WERI-Rb-1 (cell line): ENCODE measurements around the gene CD52.

Experiments
- DNase-seq: peaks from one replicate; pipeline ENCODE4 v3.0.0-alpha.2; 2020
- H3K27ac ChIP-seq: fragments of 250-450 bp; sonication (Bioruptor Pico); 2 replicates; pipeline ENCODE4 v1.5.1; 2020; ENCODE audit warnings: mild to moderate bottlenecking, moderate library complexity
- H3K27me3 ChIP-seq: fragments of 250-450 bp; sonication (Bioruptor Pico); 2 replicates; pipeline ENCODE4 v1.5.1; 2021; ENCODE audit warnings: mild to moderate bottlenecking, low read depth, moderate library complexity; ENCODE audit not compliant: insufficient read depth, severe bottlenecking
- H3K36me3 ChIP-seq: fragments of 250-450 bp; sonication (Bioruptor Pico); 2 replicates; pipeline ENCODE4 v1.5.1; 2020; ENCODE audit warnings: mild to moderate bottlenecking, moderate library complexity
- H3K4me3 ChIP-seq: 2 replicates; pipeline ENCODE4 v1.5.1; 2011; ENCODE audit warnings: low read depth, mild to moderate bottlenecking, control low read depth, low read length
- H3K9me3 ChIP-seq: fragments of 250-450 bp; sonication (Bioruptor Pico); 2 replicates; pipeline ENCODE4 v1.5.1; 2021; ENCODE audit warnings: mild to moderate bottlenecking, moderate library complexity; ENCODE audit not compliant: severe bottlenecking
- TF ChIP-seq, protein P1 (sequence below): IDR thresholded peaks from 2 replicates; pipeline ENCODE4 v1.5.1; 2011; ENCODE audit warnings: low read depth, mild to moderate bottlenecking, control low read depth, inconsistent platforms, low read length

The CD52 gene

DNA sequence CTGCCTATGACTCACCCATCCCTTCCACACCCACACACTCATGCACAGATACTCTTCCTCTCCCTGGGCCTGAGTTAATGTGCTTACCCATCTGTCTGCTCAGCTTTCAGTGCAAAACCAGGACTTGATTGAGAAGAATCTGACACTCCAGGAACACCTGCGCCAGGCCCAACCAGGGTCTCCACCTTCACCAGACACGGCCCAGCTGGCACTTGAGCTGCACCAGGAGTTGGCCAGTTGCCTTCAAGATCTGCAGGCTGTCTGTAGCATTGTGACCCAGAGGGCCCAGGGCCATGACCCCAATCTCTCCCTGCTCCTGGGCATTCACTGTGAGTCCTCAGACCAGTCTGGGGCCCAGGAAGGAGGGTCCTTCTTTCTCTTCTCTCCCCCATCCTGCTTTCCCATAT, 41.3 kb upstream of the CD52 start:
- peaks cover 75% of the 10 kb centered on the region for H3K36me3 ChIP-seq
- no peaks in the 10 kb centered on the region for H3K9me3 ChIP-seq
- DNase-seq: no peak
- TF ChIP-seq, protein P1, sequence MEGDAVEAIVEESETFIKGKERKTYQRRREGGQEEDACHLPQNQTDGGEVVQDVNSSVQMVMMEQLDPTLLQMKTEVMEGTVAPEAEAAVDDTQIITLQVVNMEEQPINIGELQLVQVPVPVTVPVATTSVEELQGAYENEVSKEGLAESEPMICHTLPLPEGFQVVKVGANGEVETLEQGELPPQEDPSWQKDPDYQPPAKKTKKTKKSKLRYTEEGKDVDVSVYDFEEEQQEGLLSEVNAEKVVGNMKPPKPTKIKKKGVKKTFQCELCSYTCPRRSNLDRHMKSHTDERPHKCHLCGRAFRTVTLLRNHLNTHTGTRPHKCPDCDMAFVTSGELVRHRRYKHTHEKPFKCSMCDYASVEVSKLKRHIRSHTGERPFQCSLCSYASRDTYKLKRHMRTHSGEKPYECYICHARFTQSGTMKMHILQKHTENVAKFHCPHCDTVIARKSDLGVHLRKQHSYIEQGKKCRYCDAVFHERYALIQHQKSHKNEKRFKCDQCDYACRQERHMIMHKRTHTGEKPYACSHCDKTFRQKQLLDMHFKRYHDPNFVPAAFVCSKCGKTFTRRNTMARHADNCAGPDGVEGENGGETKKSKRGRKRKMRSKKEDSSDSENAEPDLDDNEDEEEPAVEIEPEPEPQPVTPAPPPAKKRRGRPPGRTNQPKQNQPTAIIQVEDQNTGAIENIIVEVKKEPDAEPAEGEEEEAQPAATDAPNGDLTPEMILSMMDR: no peak
- no peak overlapping the region for H3K4me3 ChIP-seq
- no peaks in the 10 kb centered on the region for H3K27me3 ChIP-seq
- no peak overlapping the region for H3K27ac ChIP-seq

DNA sequence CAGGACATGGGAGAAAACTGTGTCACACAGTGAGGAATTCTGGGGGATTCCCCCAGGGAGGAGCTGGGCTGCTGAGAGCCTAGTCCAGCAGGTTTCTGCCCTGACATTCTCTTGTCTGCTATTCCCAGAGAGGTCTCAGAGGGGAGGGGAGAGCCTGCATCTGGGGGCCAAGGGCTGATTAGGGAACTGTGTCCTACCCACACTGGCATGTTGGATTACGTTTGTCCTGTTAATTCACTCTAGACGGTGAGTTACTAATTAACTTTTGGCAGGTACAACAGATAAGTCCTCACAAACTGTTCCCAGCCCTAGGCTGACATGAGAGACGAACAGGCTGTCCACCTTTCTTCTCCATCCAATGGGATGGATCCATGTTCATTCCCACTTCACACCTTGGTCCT, 40.5 kb upstream of the CD52 start:
- TF ChIP-seq, protein P1: no peak
- no peaks in the 10 kb centered on the region for H3K9me3 ChIP-seq
- H3K27ac ChIP-seq: peak overlapping the region; percentile 88
- no peak for DNase-seq
- H3K4me3 ChIP-seq: no peak overlapping the region
- peaks cover 66% of the 10 kb centered on the region for H3K36me3 ChIP-seq
- H3K27me3 ChIP-seq: no peaks in the 10 kb centered on the region

DNA sequence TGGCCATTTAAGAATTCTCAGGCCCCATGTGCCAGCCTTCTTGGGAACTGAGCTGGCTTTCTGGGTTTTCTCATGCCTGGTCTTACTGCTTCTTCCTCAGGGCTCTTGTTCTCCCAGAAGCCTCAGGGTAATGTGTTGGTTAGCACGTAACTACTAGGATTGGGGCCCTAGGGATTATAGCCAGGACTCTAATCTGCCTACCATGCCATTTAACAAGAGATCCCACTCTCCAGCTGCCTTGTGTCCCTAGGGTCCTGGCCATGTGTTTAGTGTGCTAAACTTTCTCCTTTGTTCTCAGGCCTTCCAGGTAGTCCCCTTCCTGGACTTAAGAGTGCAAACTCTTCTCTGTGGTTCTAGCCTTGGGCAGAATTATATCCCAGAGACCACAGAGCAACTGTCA, 40.0 kb upstream of the CD52 start:
- Histone ChIP-seq H3K27me3 (no peaks in the 10 kb centered on the region), H3K9me3 (no peaks in the 10 kb centered on the region), H3K36me3 (peaks cover 64% of the 10 kb centered on the region), H3K4me3 (no peak overlapping the region), H3K27ac (peak overlapping the region; percentile 88)
- TF ChIP-seq, protein P1: no peak
- peak; percentile 43 for DNase-seq

DNA sequence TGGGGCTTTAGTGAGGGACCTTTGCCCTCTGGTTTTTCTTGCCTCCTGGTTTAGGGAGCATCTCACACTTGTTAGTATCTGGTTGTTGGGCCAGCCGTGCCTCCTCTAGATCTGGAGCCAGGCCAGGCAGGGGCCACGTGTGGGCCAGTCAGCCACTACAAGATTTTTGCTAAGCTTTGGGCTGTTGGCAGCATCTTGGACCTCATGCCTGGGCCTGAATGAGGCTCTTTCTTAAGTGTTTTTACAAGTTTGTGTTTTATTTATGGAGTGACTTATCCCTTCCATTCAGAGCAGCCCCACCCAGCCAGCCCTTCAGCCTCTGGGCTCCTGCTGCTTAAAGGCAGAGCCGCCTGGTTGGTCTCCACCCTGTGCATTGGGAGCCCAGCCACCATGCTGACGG, 39.5 kb upstream of the CD52 start:
- peak overlapping the region; percentile 88 for H3K27ac ChIP-seq
- DNase-seq: no peak
- H3K4me3 ChIP-seq: no peak overlapping the region
- H3K36me3 ChIP-seq: peaks cover 58% of the 10 kb centered on the region
- H3K27me3 ChIP-seq: no peaks in the 10 kb centered on the region
- H3K9me3 ChIP-seq: no peaks in the 10 kb centered on the region
- TF ChIP-seq, protein P1: no peak

DNA sequence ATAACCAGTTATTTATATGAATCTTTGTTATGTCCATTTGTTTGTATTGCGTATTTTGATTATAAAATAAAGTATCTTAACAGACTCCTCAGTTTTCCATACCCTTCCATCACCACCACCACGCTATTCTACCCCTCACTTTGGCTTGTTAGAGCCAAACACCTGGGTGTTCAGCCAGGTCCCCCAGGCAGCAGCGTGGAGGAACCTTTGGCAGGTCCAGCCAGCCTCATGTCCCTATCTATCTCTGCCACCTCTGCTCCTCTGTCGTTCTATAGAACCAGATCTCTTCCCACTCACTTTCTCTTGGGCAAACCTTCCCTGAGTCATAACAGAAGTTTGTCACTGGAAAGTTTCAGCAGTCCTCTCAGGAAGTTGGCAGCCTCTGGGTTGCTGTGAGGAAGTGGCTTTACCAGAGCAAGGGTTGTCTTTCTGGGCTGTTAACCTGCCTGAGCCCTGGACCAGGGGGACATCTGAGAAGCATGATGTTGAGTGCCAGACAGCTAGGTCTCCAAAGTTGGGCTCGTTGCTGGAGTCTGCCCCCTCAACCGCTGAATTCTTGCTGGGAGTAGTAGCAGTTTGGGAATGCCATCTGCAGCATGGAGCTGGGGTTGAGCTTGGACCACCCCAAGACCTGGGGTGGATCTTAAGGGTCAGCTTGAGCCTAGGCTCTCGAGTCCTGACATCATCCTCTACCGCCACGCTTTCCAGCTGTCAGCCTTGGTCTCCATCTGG, 38.9 kb upstream of the CD52 start:
- Histone ChIP-seq H3K4me3 (peak overlapping the region; percentile 55), H3K9me3 (no peaks in the 10 kb centered on the region), H3K27ac (peak overlapping the region; percentile 88), H3K27me3 (no peaks in the 10 kb centered on the region), H3K36me3 (peaks cover 55% of the 10 kb centered on the region)
- DNase-seq: peak; percentile 81
- TF ChIP-seq, protein P1: no peak
